Esophagus squamous epithelium (tissue), 5 donors: ENCODE results near the gene SNPH. TPM values are rescaled to one million over a fixed set of nuclear protein-coding genes. Genes with fewer than 3 reads are reported as not detected.

Source experiments
- DNase-seq: peaks from one replicate; lab custom pipeline; 2025; lab: John Stamatoyannopoulos, UW
- H3K27ac ChIP-seq, 4 donors: fragments of 200-600 bp; sonication (generic); one replicate each; pipeline ENCODE4 v1.5.1; 2016 to 2019; ENCODE audit warnings: mild to moderate bottlenecking in 1 of 4
- H3K27me3 ChIP-seq, 4 donors: fragments of 200-600 bp; sonication (generic); 1 replicate in 3 of 4; 2 replicates in 1 of 4; pipeline versions ENCODE4 v1.5.1 to v1.6.0; 2017 to 2021; ENCODE audit warnings: antibody characterized with exemption in 1 of 4
- H3K36me3 ChIP-seq, 3 donors: fragments of 200-600 bp; sonication (generic); one replicate each; pipeline ENCODE4 v1.5.1; 2016 to 2019
- H3K4me1 ChIP-seq, 3 donors: fragments of 200-600 bp; sonication (generic); one replicate each; pipeline ENCODE4 v1.5.1; 2017 to 2019
- H3K4me3 ChIP-seq, 4 donors: fragments of 200-600 bp; sonication (generic); 1 replicate in 3 of 4; 2 replicates in 1 of 4; pipeline ENCODE4 v1.5.1; 2016 to 2019; ENCODE audit warnings: mild to moderate bottlenecking in 2 of 4, moderate library complexity in 1 of 4
- H3K9me3 ChIP-seq, 3 donors: fragments of 200-600 bp; sonication (generic); one replicate each; pipeline ENCODE4 v1.5.1; 2016 to 2019
- POLR2A ChIP-seq, 4 donors: fragments of 450-650 bp; IDR thresholded peaks; one replicate each; pipeline ENCODE4 v1.6.1; 2017; ENCODE audit warnings: antibody characterized with exemption in 4 of 4, mild to moderate bottlenecking in 4 of 4, moderate library complexity in 3 of 4
- WGBS, 2 donors: methylation state at CpG; one replicate each; pipeline ENCODE4 v1.1.5; 2018; 5-methylcytosine and 5-hydroxymethylcytosine counted together
- intact Hi-C: fragments of 100-400 bp; cut with DNase I; formaldehyde crosslinking; loops from one replicate; pipeline ENCODE4 v1.15.0; 2022
- total RNA-seq, 4 donors: library from RNA; depleted of rRNA; stranded (reverse); fragments of >200 nt; gene quantifications; one replicate each; pipeline ENCODE4 v1.1.0, GENCODE V29; 2016
- TF ChIP-seq, protein P1 (sequence below), 6 experiments: fragments of 450-650 bp in 4 of 6; fragments of 200-600 bp in 2 of 6; sonication (generic) in 2 of 6; IDR thresholded peaks; one replicate each; pipeline ENCODE4 v1.5.1; 2016 to 2019; ENCODE audit warnings: antibody characterized with exemption in 6 of 6, mild to moderate bottlenecking in 4 of 6, moderate library complexity in 4 of 6
- donor health status: DM: yes; HTN: yes; CAD: no.

Gene SNPH
- total RNA-seq, 4 donors from 2014 or later = 0.83 to 2.5 (median 1.5) TPM

- Histone ChIP-seq H3K27ac (no peak overlapping the region), H3K4me3 (no peak overlapping the region), H3K27me3 (no peaks in the 10 kb centered on the region), H3K9me3 (no peaks in the 10 kb centered on the region), H3K4me1 (no peaks in the 10 kb centered on the region), H3K36me3 (no peaks in the 10 kb centered on the region)
- TF ChIP-seq, protein P1, sequence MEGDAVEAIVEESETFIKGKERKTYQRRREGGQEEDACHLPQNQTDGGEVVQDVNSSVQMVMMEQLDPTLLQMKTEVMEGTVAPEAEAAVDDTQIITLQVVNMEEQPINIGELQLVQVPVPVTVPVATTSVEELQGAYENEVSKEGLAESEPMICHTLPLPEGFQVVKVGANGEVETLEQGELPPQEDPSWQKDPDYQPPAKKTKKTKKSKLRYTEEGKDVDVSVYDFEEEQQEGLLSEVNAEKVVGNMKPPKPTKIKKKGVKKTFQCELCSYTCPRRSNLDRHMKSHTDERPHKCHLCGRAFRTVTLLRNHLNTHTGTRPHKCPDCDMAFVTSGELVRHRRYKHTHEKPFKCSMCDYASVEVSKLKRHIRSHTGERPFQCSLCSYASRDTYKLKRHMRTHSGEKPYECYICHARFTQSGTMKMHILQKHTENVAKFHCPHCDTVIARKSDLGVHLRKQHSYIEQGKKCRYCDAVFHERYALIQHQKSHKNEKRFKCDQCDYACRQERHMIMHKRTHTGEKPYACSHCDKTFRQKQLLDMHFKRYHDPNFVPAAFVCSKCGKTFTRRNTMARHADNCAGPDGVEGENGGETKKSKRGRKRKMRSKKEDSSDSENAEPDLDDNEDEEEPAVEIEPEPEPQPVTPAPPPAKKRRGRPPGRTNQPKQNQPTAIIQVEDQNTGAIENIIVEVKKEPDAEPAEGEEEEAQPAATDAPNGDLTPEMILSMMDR (IDR thresholded peaks at IDR 0.05) = no peak
- no peak for TF ChIP-seq POLR2A (IDR thresholded peaks at IDR 0.05)
- DNase-seq = no peak
- intact Hi-C loops = no loop called here
- WGBS, 2 donors = 71 to 82% methylated on average over 5 of the region's 7 CpGs
These were observed 15.4 kb downstream of the SNPH start for GRCh38 chr20:1281279-1282057.

GRCh38 chr20:1282966-1283365 lies 16.9 kb downstream of the SNPH start:
- 50 to 100% methylated on average over 1 of the region's 3 CpGs for WGBS, 2 donors
- H3K36me3 ChIP-seq = no peaks in the 10 kb centered on the region
- DNase-seq = no peak
- H3K27me3 ChIP-seq = no peaks in the 10 kb centered on the region
- no peaks in the 10 kb centered on the region for H3K9me3 ChIP-seq
- intact Hi-C loops = no loop called here
- no peak overlapping the region for H3K27ac ChIP-seq
- no peaks in the 10 kb centered on the region for H3K4me1 ChIP-seq
- no peak overlapping the region for H3K4me3 ChIP-seq
- TF ChIP-seq, protein P1 (IDR thresholded peaks at IDR 0.05) = no peak
- no peak for TF ChIP-seq POLR2A (IDR thresholded peaks at IDR 0.05)

DNA sequence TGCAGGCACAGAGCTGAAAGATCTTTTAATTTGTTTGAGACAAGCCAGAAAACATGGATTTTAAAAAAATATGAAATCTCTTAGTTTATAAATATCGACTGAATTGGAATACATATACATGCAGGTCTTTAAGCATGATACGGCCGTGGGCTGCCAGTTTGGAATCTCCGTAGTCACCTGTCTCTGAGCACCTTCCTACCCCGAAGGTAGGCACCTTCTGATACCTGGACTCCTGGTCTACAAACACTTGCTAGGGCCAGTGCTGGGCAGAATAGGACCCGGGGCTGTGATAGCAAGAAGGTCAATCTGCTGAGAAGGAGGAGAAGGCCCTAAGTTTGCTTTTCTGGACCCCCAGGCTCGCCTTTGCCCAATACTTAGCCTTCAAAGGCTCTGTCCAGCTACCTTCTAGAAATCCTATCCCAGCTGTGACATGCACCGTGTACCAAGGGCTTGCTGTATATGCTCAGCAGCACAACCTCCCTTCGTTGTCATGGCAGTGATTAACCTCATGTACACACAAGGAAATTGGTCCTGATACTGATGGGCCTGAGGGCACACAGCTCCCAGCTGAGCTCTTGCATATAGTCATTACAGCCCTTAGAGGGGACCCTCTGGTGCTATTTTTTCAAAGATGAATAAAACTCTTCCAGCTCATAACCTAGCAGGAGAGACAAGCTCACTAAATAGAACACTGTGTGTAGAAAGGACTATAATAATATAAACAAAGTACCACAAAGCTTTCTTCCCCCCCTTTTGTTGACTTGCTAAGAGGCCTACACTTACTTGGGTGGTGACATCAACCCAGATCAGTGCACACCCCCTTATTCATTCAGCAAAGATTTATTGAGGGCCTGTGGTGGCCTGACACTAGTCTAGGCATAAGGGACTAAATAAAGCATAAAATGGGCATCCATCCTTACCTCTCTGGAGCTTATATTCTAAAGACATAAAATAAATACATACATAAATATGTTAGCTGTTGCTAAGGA lies 17.7 kb downstream of the SNPH start:
- Histone ChIP-seq H3K36me3 (no peaks in the 10 kb centered on the region), H3K9me3 (no peaks in the 10 kb centered on the region), H3K4me1 (no peaks in the 10 kb centered on the region), H3K4me3 (no peak overlapping the region), H3K27me3 (no peaks in the 10 kb centered on the region), H3K27ac (no peak overlapping the region)
- no peak for TF ChIP-seq POLR2A (IDR thresholded peaks at IDR 0.05)
- TF ChIP-seq, protein P1 (IDR thresholded peaks at IDR 0.05) = no peak
- WGBS, 2 donors = 83 to 84% methylated on average over 8 to 9 of the region's 9 CpGs
- no peak for DNase-seq
- intact Hi-C loops = no loop called here

DNA sequence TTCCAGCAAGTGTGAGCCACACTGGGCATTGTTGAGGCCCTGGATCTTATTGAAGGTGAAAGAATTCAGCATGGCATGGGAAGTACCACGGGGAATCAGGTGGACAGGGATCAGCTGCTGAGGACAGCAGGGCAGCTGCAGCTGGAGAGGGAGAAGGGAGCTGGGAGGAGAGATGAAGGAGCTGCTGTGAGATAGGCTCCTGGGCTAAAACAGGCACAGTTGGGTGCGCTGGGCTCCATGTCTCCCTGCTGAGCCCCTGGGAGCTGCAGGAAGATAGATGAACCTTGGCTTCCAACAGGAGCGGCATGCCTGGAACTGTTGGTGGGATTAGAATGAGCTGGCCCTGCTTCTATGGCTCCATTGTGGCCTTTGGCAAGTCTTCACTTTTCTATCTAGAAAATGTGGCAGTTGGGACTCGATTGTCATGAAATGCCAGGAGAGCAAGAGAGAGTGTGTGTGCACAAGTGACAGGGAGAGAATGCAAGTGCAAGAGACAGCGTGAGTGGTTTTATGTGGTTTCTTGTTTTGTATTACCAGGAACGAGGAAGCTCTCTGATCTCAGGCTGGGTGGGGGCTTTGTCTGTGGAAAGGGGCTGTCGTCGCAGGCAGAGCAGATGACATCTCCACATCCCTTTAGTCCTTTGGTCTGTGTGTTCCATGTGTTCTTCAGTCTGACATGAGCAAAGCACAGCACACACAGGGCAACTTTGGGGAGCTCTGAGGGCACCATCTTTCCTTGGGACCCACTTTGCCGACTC lies 20.4 kb downstream of the SNPH start:
- H3K4me3 ChIP-seq = no peak overlapping the region
- H3K27ac ChIP-seq = no peak overlapping the region
- no peaks in the 10 kb centered on the region for H3K27me3 ChIP-seq
- intact Hi-C loops = no loop called here
- no peaks in the 10 kb centered on the region for H3K4me1 ChIP-seq
- no peaks in the 10 kb centered on the region for H3K36me3 ChIP-seq
- no peak for TF ChIP-seq POLR2A (IDR thresholded peaks at IDR 0.05)
- TF ChIP-seq, protein P1 (IDR thresholded peaks at IDR 0.05) = no peak
- no peak for DNase-seq
- WGBS, 2 donors = 52 to 54% methylated on average over 8 to 9 of the region's 9 CpGs
- H3K9me3 ChIP-seq = no peaks in the 10 kb centered on the region
